GM19238 (cell line): Measurements from ENCODE around the gene CNTN1.
"Not testable (repeated sequence)": the region's sequence is repeated elsewhere in the genome, so short reads cannot be mapped to it uniquely, and the experiment has no call there.

Experiments
- DNase-seq: peaks from one replicate; pipeline ENCODE4 v3.0.0; 2011; ENCODE audit warnings: low spot score; ENCODE audit not compliant: insufficient read length

Gene CNTN1

DNA sequence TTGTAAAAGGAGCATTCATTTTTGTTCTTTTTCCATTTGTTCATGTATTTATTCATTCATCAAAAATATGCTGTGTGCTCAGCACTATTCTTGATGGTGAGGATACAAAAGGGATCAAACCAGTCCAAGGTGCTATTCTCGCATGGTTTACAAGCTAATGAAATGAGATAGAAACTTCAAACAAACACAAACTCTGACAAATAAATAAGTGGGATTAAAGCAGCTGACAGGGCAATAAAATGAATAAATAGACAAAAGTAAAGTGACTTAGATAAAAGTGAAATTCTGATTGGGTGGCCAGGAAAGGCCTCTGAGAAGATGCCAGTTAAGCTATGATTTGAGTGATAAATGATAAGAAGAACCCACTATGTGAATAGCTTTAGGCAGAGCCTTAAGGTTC is 333.9 kb downstream of the CNTN1 start:
- DNase-seq, result no peak

- DNase-seq, result no peak
Observed at GRCh38 chr12:41032386-41032785, 340.1 kb downstream of the CNTN1 start.

GRCh38 chr12:41034686-41035085 is 342.4 kb downstream of the CNTN1 start:
- DNase-seq, result no peak

GRCh38 chr12:41039461-41039860 is 347.2 kb downstream of the CNTN1 start:
- DNase-seq, result no peak

DNA sequence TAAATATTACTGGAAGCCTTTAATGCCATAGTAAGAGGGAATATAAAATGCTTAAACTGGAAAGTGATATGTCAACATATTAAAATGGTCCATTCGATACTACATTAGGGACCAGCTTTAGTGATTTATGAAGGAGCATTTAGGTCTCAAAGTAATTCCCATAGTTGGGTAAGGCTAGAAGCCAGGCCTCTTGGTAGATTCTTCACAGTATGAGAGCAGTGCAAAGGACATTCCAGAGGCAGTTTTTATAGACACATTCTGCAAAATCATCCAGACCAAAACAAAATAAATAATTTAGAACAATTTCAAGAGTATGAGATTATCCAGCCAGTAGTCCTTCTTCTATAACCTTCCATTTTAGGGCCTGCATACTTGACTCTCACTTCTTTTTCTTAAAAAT is 353.3 kb downstream of the CNTN1 start:
- DNase-seq, result no peak

DNA sequence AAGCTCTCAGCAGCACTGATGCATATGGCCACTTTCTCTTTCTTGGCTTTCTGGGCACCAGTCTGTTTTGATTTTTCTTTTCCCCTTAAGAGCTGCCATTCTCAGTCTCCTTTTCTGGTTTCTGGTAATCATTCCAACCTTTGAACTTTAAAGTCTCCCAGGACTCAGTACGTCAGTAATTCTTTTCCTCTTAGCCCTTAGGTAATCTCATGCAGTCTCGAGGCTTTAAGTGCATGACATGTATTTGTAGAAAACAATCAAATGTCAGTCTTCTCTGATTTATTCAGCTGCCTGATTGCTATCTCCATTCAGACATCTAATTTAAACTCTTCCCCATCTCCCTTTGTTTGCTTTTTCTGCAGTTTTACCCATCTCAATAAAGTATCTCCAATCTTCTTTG is 356.8 kb downstream of the CNTN1 start:
- no peak for DNase-seq

DNA sequence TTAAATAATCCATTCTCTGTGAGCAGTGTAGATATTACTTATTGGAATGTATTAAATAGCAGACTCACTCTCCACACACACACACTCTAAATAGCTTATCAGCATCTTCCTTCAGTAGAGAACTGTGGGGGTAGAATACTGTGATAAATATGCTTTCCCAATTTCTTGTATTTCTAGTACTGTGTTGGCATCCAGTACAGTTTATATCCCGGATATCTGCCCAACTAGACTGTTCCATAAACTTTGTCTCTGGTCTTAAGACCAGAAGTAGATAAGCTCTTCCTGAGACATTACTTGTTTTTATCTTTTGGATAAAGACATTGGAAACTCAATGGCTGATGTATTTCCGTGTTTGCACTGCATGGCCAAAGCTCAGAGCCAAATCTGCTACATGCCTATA is 359.7 kb downstream of the CNTN1 start:
- no peak for DNase-seq

DNA sequence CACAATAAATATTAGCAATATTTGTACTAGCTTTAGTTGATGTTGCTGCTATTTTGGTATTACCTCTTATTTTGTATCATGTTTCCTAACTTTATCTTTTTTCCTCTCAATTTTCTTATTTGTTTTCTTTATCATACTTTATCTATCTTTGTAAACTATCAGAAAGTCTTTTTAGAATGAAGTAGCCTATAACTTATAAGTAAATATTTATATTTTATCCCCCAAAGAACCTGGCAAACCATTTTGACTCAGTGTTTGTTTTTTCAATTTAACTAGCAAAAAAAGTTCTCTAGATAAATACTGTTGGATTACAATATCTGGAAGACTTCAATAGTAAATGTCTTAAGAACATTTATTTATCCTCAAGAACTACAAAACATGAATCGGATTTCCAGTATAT is 360.2 kb downstream of the CNTN1 start:
- DNase-seq, result no peak

- DNase-seq, result no peak
Observed at GRCh38 chr12:41053046-41053445, 360.8 kb downstream of the CNTN1 start.

DNA sequence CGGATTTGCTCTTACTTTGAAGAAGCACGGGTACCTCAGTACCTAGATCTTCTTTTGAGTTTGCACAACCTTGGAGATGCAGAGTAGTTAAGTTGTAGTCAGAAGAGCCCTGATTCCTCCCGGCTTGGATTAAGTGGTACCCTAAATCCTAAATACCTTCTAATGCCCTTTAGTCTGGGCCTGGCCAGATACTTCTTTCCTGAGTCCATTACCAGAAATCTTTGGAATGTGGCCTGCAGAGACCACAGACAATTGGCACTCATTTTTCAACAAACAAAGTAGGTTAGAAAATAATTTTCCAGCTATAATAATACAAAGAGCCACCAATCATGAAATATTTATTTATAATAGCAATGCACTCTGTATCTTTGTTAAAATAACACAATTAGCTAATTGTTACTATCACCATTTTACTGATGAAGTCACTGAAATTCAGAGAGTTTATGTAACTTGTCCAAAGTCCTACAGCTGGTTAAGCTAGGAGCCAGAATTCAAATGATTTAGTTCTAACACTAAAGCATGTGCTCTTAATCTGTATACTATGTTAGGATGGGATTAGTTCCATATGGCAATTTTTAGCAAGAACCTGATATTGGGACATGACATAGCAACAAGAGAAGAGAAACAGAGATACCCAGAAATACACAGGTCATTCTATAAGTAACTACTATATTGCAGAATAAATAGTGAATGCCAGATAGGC is 363.8 kb downstream of the CNTN1 start:
- no peak for DNase-seq

DNA sequence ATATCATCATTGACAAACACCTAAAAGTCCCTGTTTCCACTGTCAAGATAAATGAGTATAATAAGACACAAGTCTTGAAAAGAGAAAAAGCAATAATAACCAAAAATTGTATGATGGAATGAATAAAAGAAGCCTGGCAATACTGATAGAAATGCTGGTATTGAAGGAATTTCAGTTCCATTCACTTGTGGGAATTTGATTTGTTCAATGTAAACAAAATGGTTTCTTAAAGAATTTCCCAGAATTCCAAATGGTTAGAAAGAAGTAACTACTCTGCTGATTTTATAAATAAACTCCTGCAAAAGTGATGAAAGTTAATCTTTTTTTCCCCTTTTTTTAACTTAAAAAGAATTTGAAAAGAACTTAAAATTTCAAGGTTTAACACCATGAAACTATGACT is 366.0 kb downstream of the CNTN1 start:
- DNase-seq, result no peak

GRCh38 chr12:41061192-41061591 is 369.0 kb downstream of the CNTN1 start:
- no peak for DNase-seq

- no peak for DNase-seq
Observed at GRCh38 chr12:41064411-41064810, 372.2 kb downstream of the CNTN1 start.

- DNase-seq, result no peak
Observed at GRCh38 chr12:41067941-41068645, 375.9 kb downstream of the CNTN1 start.

DNA sequence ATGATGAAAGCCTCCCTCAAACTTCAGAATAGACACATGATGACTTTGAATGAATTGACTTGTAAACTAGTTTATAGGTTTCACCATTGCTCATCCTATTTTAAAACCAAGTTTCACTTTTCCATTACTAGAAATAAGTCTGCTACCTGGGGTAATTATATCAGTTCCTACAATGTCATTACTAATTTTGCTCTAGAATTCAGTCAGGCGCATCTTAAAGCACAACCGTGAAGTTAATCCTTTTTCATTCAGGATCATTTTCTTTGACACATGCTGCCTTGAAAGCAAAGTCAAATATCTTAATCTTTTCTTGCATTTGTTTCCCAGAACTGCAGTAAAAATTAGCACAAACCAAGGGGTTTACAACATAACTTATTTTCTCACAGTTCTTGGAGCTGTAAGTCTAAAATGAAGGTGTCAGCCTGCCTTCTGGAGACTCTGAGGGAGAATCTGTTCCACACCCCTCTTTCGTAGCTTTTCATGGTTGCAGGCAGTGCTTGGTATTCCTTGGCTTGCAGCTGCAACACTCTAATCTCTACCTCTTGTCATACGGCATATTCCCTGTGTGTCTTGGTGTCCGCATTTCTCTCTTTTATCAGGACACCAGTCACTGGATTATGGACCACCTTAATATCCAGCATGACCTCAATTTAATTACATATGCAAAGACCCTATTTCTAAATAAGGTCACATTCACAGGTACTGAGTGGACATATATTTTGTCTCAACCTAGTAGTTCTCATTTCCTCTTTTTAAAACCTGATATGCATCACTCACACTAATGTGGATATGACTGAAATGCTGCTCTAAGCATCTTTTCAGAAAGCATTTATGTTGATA is 381.6 kb downstream of the CNTN1 start:
- DNase-seq, result no peak

DNA sequence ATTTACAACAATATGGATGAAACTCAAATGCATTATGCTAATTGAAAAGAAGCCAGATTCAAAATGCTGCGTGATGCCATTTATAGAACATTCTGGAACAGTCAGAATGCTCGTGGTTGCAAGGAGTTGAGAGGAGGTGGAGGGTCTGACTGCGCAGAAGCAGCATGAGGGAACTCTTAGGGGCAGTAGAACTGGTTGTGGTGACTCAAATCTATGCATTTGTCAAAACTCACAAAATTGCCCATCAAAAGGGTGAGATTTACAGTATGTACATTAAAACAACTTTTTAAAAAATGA is 382.2 kb downstream of the CNTN1 start:
- no peak for DNase-seq

DNA sequence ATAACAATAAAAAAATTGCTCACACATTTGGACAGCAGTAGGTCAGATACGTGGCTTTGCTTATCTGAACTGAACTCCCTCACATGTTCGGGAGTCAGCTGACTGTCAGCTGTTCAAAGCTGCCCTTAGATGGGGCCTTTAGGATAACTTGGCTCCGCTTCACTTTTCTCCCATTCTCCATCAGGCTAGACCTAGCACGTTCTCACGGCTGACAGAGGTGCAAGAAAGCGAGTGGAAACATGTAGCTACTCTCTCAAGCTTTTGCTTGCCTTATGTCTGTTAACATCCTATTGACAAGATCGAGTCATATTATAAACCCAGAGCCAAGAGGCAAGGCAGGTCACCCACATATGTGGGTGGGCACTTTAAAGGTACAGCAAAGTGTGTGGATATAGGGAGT is 383.9 kb downstream of the CNTN1 start:
- DNase-seq, result no peak

DNA sequence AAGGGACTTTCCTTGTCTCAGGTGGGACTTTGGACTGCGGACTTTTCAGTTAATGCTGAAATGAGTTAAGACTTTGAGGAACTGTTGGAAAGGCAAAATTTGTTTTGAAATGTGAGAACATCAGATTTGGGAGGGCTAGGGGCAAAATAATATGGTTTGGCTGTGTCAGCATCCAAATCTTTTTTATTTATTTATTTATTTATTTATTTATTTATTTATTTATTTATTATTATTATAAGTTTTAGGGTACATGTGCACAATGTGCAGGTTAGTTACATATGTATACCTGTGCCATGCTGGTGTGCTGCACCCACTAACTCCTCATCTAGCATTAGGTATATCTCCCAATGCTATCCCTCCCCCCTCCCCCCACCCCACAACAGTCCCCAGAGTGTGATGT is 389.0 kb downstream of the CNTN1 start:
- not testable (repeated sequence) for DNase-seq

GRCh38 chr12:41089438-41089837 is 397.2 kb downstream of the CNTN1 start:
- no peak for DNase-seq

DNA sequence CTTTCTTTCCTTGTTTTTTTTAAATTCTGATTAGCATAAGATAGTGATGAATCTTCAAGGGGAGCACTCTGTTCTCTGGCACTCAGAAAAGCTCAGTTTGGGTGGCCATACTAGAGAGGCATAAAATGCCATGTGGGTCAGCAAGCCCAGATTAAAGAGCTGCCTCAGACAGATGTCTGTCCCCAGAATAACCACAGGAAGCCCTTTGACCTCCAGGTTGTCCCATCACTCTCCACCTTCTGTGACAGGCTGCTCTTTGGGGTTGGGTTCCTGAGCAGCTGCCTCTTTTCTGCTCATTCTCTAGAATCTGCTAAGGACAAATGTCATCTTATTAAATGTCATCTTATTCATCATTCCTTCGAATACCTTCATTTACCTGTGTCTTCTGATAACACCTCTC is 399.9 kb downstream of the CNTN1 start:
- no peak for DNase-seq

DNA sequence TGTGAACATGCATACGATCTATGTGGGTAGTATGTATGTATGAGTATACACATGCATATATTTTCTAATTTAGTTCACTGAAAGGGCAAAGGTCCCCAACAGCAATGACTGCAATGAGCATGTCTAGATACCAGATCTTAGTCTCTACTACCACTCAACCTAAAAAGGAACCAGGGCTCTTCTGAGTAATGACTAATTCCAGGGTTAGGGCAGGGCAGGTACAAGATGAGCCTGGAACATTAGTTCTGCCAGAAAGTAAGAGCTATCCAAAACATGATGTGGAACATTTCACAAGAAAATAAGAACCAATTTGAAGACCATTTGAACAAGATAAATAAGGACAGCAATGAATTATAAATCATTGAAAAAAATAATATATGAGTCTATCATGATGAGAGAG is 404.6 kb downstream of the CNTN1 start:
- DNase-seq, result no peak

DNA sequence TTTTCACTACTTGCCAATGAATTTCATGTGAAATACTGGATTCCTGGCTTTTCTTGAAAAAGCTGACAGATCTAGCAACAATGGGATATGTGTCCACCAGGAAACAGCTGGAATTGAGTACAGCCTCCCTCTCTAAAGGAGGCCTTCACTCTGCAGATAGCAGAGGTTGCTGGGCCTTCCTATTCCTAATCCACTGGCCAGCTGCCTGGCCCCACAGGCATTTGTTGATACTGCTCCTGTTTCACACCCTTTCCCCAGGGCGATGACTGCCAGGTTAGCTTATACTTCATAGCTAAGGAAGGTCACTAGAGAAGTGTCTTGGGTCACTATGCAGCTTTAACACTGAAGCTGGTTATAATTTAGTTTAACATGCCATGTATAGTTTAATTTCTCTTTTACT is 408.3 kb downstream of the CNTN1 start:
- no peak for DNase-seq

- no peak for DNase-seq
Observed at GRCh38 chr12:41101806-41102205, 409.6 kb downstream of the CNTN1 start.
